Suprapubic skin (tissue), 4 donors: Measurements from ENCODE around the gene WDFY4. TPM values are rescaled to one million over a fixed set of nuclear protein-coding genes. Genes with fewer than 3 reads are reported as not detected.

ENCODE experiments used
- DNase-seq, 2 donors: peaks; one replicate each; pipeline ENCODE4 v3.0.0-alpha.2; 2019; ENCODE audit warnings: low spot score in 2 of 2
- H3K27ac ChIP-seq: fragments of 200-600 bp; sonication (generic); one replicate; pipeline ENCODE4 v1.5.1; 2019
- H3K27me3 ChIP-seq: fragments of 200-600 bp; sonication (generic); one replicate; pipeline ENCODE4 v1.5.1; 2019
- H3K36me3 ChIP-seq: fragments of 200-600 bp; sonication (generic); one replicate; pipeline ENCODE4 v1.5.1; 2019
- H3K4me1 ChIP-seq: fragments of 200-600 bp; sonication (generic); one replicate; pipeline ENCODE4 v1.5.1; 2019
- H3K4me3 ChIP-seq: fragments of 200-600 bp; sonication (generic); one replicate; pipeline ENCODE4 v1.5.1; 2019; ENCODE audit warnings: mild to moderate bottlenecking
- H3K9me3 ChIP-seq: fragments of 200-600 bp; sonication (generic); one replicate; pipeline ENCODE4 v1.5.1; 2019
- CTCF ChIP-seq, 2 donors: fragments of 200-600 bp in 1 of 2; fragments of 450-650 bp in 1 of 2; sonication (generic) in 1 of 2; IDR thresholded peaks; one replicate each; pipeline ENCODE4 v1.5.1; 2016 to 2019; ENCODE audit warnings: antibody characterized with exemption in 2 of 2, mild to moderate bottlenecking in 1 of 2, moderate library complexity in 1 of 2
- EP300 ChIP-seq: sonication (generic); formaldehyde crosslinking; IDR thresholded peaks from one replicate; pipeline ENCODE4 v1.6.1; 2017; ENCODE audit warnings: antibody characterized with exemption
- POLR2A ChIP-seq, 2 donors: fragments of 450-650 bp; IDR thresholded peaks; one replicate each; pipeline ENCODE4 v1.6.1; 2017; ENCODE audit warnings: antibody characterized with exemption in 2 of 2, mild to moderate bottlenecking in 2 of 2, moderate library complexity in 2 of 2
- POLR2AphosphoS5 ChIP-seq, 3 donors: sonication (generic); formaldehyde crosslinking; IDR thresholded peaks; one replicate each; pipeline ENCODE4 v1.6.1; 2017; ENCODE audit warnings: antibody characterized with exemption in 3 of 3
- WGBS: methylation state at CpG from one replicate; pipeline ENCODE4 v1.1.5; 2018; 5-methylcytosine and 5-hydroxymethylcytosine counted together
- total RNA-seq, 4 donors: library from RNA; depleted of rRNA; stranded (reverse); fragments of >200 nt; gene quantifications; one replicate each; pipeline ENCODE4 v1.1.0, GENCODE V29; 2016

WDFY4 gene
- total RNA-seq, 4 donors from 2014 or later: 0.57 to 2.9 (median 1.0) TPM

DNA sequence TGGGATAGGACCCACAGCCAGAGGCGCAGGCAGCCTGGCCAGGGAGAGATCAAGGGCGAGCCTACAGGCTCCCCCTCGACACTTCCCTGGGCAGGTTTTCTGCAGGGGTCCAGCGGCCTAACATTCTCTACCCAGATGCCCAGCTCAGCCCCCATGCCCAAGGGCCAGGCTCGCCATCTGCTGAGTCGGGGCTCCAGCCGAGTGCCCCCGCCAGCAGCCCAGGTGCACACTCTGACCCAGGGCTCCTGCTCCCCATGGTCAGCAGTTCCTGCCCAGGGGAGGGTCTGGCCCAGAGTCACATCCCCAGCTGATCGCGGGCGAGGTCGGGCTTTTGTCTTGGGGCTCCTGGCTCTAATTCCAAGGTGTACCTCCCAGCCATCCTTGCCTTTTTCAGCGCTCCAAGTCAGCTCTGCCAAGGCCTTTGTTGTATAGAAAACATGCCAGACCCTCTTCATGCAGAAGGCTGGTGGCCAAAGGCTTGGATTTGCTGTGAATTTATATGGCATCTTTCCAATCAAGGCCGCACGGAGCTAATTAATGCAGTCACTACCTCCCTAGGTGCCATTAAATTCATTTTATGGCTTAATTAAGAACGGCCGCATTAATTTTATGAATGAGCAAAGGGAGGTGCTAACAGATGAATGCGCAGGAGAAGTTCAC lies 134.3 kb downstream of the WDFY4 start:
- no peak overlapping the region for H3K4me3 ChIP-seq
- H3K27ac ChIP-seq: no peak overlapping the region
- 78% methylated on average over 8 of the region's 18 CpGs for whole genome bisulfite sequencing
- H3K4me1 ChIP-seq: no peaks in the 10 kb centered on the region
- no peaks in the 10 kb centered on the region for H3K36me3 ChIP-seq
- no peaks in the 10 kb centered on the region for H3K9me3 ChIP-seq
- no peaks in the 10 kb centered on the region for H3K27me3 ChIP-seq
- no peak for TF ChIP-seq POLR2A (IDR thresholded peaks at IDR 0.05)
- no peak for TF ChIP-seq CTCF (IDR thresholded peaks at IDR 0.05)
- TF ChIP-seq POLR2AphosphoS5 (IDR thresholded peaks at IDR 0.05): no peak
- TF ChIP-seq EP300: no peak
- no peak for DNase-seq

DNA sequence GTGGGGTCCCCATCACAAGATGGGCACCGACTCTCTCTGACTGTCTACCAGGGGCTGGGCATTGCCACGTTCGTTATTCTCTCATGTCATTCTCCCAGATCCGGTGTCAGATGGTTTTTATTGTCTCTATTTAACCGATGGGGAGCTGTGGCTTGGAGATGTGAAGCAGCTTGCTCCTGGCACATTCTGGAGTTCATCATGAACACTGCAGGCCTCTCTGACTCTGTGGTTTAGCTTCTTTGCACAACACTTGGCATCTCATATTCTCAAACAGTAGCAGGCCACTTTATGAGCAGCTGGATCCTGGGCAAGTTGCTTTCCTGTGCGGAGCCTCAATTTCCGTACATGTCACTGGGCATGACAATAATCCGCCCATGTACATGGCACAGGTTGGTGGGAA lies 135.1 kb downstream of the WDFY4 start:
- Histone ChIP-seq H3K9me3 (no peaks in the 10 kb centered on the region), H3K27me3 (no peaks in the 10 kb centered on the region), H3K27ac (no peak overlapping the region), H3K36me3 (no peaks in the 10 kb centered on the region), H3K4me3 (no peak overlapping the region), H3K4me1 (no peaks in the 10 kb centered on the region)
- TF ChIP-seq POLR2A (IDR thresholded peaks at IDR 0.05): no peak
- no peak for TF ChIP-seq EP300
- no peak for TF ChIP-seq CTCF (IDR thresholded peaks at IDR 0.05)
- TF ChIP-seq POLR2AphosphoS5 (IDR thresholded peaks at IDR 0.05): no peak
- no peak for DNase-seq
- WGBS: 76% methylated on average over 7 of the region's 8 CpGs

- no peak for TF ChIP-seq CTCF (IDR thresholded peaks at IDR 0.05)
- TF ChIP-seq POLR2AphosphoS5 (IDR thresholded peaks at IDR 0.05): no peak
- no peak for TF ChIP-seq POLR2A (IDR thresholded peaks at IDR 0.05)
- TF ChIP-seq EP300: no peak
- DNase-seq: no peak
- Histone ChIP-seq H3K27me3 (no peaks in the 10 kb centered on the region), H3K4me1 (no peaks in the 10 kb centered on the region), H3K27ac (no peak overlapping the region), H3K4me3 (no peak overlapping the region), H3K36me3 (no peaks in the 10 kb centered on the region), H3K9me3 (no peaks in the 10 kb centered on the region)
- 100% methylated on average over 6 of the region's 9 CpGs for WGBS
These were observed 135.6 kb downstream of the WDFY4 start for GRCh38 chr10:48820231-48820630.

DNA sequence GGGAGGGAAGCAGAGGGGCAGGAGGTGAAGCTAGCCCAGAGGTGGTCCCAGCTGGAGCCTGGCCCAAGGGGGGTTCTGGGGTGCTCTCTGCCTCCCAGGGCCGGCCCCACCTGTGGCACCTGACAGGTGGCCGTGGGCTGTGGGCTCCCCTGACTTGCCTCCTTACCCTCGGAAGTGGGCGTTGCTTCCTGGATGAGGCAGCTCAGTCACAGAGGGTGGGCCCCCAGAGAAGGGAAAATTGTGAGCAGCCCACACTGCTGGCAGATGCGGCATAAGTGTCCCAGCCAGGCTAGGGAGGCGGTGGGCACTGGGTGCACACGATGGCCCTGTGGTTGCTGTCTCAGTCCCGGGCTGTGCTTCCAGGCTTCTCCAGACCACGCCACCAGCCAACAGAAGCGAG lies 136.0 kb downstream of the WDFY4 start:
- Histone ChIP-seq H3K27ac (no peak overlapping the region), H3K4me3 (no peak overlapping the region), H3K36me3 (no peaks in the 10 kb centered on the region), H3K9me3 (no peaks in the 10 kb centered on the region), H3K4me1 (no peaks in the 10 kb centered on the region), H3K27me3 (no peaks in the 10 kb centered on the region)
- TF ChIP-seq POLR2A (IDR thresholded peaks at IDR 0.05): no peak
- no peak for TF ChIP-seq EP300
- TF ChIP-seq CTCF (IDR thresholded peaks at IDR 0.05): no peak
- no peak for TF ChIP-seq POLR2AphosphoS5 (IDR thresholded peaks at IDR 0.05)
- no peak for DNase-seq
- 80% methylated on average over 10 of the region's 10 CpGs for WGBS

DNA sequence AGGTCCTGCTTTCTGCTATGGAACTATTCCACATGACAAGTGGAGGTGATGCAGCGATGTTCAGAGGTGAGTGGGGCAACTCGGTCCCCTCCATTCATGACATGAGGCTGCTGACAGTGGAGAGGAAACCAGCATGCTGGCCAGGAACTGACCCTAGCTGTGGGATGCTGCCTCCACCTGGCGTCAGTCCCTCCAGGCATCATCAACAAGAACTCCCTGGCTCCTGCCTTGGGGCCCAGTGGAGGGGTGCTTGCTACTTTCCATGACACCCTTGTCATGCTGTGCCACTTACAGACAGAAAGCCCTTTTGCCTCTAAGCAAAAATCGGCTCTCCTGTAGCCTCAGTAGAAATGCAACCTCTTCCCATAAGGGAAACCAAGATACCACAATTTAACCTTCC lies 136.4 kb downstream of the WDFY4 start:
- H3K4me1 ChIP-seq: no peaks in the 10 kb centered on the region
- no peaks in the 10 kb centered on the region for H3K27me3 ChIP-seq
- H3K9me3 ChIP-seq: no peaks in the 10 kb centered on the region
- WGBS: 93% methylated on average over 3 of the region's 4 CpGs
- TF ChIP-seq POLR2AphosphoS5 (IDR thresholded peaks at IDR 0.05) (no peak), CTCF (IDR thresholded peaks at IDR 0.05) (no peak), EP300 (no peak), POLR2A (IDR thresholded peaks at IDR 0.05) (no peak)
- no peaks in the 10 kb centered on the region for H3K36me3 ChIP-seq
- DNase-seq: no peak
- H3K4me3 ChIP-seq: no peak overlapping the region
- no peak overlapping the region for H3K27ac ChIP-seq
